Ovary (tissue), 9 donors: Measurements from ENCODE around the gene JSRP1. TPM values are rescaled to one million over a fixed set of nuclear protein-coding genes. Genes with fewer than 3 reads are reported as not detected.
A peak's percentile ranks its signal among the peaks of the same experiment; 100 is the strongest.

Experiments used
- DNase-seq, 5 donors: peaks; one replicate each; pipeline ENCODE4 v3.0.0-alpha.2; 2019 to 2020
- H3K27ac ChIP-seq, 2 donors: fragments of 200-600 bp; one replicate each; pipeline versions ENCODE4 v1.5.1 to v1.8.0; 2019 to 2022
- H3K27me3 ChIP-seq: fragments of 200-600 bp; one replicate; pipeline ENCODE4 v1.8.0; 2022
- H3K36me3 ChIP-seq: fragments of 200-600 bp; sonication (generic); one replicate; pipeline ENCODE4 v1.5.1; 2019
- H3K4me1 ChIP-seq: one replicate; pipeline ENCODE4 v1.8.1; 2013; ENCODE audit warnings: mild to moderate bottlenecking, moderate library complexity; ENCODE audit not compliant: insufficient read depth
- H3K4me3 ChIP-seq: fragments of 200-600 bp; sonication (generic); one replicate; pipeline ENCODE4 v1.5.1; 2017
- H3K9me3 ChIP-seq, 2 donors: fragments of 200-600 bp in 1 of 2; sonication (generic) in 1 of 2; one replicate each; pipeline versions ENCODE4 v1.5.1 to v1.8.1; 2013 to 2019; ENCODE audit warnings: mild to moderate bottlenecking in 1 of 2, moderate library complexity in 1 of 2
- EP300 ChIP-seq: sonication (generic); formaldehyde crosslinking; IDR thresholded peaks from one replicate; pipeline ENCODE4 v1.6.1; 2017; ENCODE audit warnings: antibody characterized with exemption
- POLR2A ChIP-seq: fragments of 450-650 bp; IDR thresholded peaks from one replicate; pipeline ENCODE4 v1.6.1; 2017; ENCODE audit warnings: antibody characterized with exemption, mild to moderate bottlenecking, moderate library complexity
- WGBS, 3 donors: extraction: QIAGEN DNeasy Blood & Tissue Kit in 1 of 3; methylation state at CpG; one replicate each; pipeline versions ENCODE4 v1.1.5 to v1.1.7; 2013 to 2017; 5-methylcytosine and 5-hydroxymethylcytosine counted together
- intact Hi-C, 4 donors: fragments of 100-400 bp; cut with DNase I; formaldehyde crosslinking; loops; one replicate each; pipeline versions ENCODE4 v1.11.0 to v1.15.1; 2022 to 2023
- polyA plus RNA-seq, 2 donors: library from polyadenylated mRNA; stranded (reverse); fragments of 200-250 nt in 1 of 2; fragments of 350-450 nt in 1 of 2; fragmentation: Illumina TruSeq in 1 of 2; extraction: RNeasy Lipid Tissue Mini Kit (QIAGEN cat#74804) in 1 of 2; gene quantifications; one replicate each; pipeline ENCODE4 v1.2.3, GENCODE V29; 2013 to 2014
- total RNA-seq, 7 donors: library from RNA; depleted of rRNA in 2 of 7; stranded (reverse); fragments of >200 nt in 2 of 7; fragmentation: NEBNext Ultra II Directional in 3 of 7; extraction: Animal tissue kit (Norgen Biotek cat#: 25700) in 3 of 7; gene quantifications; one replicate each; pipeline versions ENCODE4 v1.1.0 to v1.2.4, GENCODE V29; 2016 to 2023
- TF ChIP-seq, protein P1 (sequence below), 3 donors: fragments of 450-650 bp in 2 of 3; fragments of 200-600 bp in 1 of 3; IDR thresholded peaks; one replicate each; pipeline versions ENCODE4 v1.5.1 to v1.8.0; 2016 to 2022; ENCODE audit warnings: antibody characterized with exemption in 3 of 3, mild to moderate bottlenecking in 1 of 3
- donor health status: DM: no; HTN: no; CAD: no; lungs with moderate emphysema.
- donor health status: DM: no; HTN: no; CAD: no.
- donor health status: Bipolar disorder and iron deficiency.
- donor health status: DM: yes; HTN: yes; CAD: no.
- donor health status: DM: no; HTN: no; CAD: no.
- donor health status: DM: yes; HTN: yes; CAD: no.

Gene JSRP1
- total and polyA plus RNA-seq, 9 donors: 0.30 to 0.92 (median 0.35) TPM; not detected in 4

DNA sequence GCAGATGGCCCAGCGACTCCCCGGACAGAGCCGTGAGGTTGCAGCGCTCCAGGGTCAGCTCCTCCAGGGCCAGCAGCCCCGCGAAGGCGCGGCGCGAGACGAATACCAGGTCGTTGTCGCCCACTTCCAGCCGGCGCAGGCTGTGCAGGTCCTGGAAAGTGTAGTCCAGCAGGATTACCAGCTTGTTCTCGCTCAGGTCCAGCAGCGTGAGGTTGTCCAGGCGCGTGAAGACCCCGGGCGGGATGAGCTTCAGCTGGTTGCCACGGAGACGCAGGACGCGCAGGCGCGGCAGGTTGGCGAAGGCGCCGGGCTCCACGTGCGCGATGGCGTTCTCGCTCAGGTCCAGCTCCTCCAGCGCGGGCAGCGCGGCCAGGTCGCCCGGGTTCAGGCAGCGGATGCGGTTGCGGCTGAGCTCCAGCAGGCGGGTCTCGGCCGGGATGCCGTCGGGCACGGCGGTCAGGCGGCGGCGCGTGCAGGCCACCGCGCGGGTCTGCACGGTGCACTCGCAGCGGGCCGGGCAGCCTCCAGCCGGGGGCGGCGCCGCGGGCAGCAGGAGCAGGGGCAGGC is 35.1 kb upstream of the JSRP1 start:
- TF ChIP-seq, protein P1, sequence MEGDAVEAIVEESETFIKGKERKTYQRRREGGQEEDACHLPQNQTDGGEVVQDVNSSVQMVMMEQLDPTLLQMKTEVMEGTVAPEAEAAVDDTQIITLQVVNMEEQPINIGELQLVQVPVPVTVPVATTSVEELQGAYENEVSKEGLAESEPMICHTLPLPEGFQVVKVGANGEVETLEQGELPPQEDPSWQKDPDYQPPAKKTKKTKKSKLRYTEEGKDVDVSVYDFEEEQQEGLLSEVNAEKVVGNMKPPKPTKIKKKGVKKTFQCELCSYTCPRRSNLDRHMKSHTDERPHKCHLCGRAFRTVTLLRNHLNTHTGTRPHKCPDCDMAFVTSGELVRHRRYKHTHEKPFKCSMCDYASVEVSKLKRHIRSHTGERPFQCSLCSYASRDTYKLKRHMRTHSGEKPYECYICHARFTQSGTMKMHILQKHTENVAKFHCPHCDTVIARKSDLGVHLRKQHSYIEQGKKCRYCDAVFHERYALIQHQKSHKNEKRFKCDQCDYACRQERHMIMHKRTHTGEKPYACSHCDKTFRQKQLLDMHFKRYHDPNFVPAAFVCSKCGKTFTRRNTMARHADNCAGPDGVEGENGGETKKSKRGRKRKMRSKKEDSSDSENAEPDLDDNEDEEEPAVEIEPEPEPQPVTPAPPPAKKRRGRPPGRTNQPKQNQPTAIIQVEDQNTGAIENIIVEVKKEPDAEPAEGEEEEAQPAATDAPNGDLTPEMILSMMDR (IDR thresholded peaks at IDR 0.05): no peak
- TF ChIP-seq EP300 (no peak), POLR2A (no peak)
- Histone ChIP-seq H3K4me1 (peaks cover 12% of the 10 kb centered on the region), H3K36me3 (no peaks in the 10 kb centered on the region), H3K27ac (no peak overlapping the region), H3K9me3 (no peaks in the 10 kb centered on the region), H3K4me3 (no peak overlapping the region), H3K27me3 (peaks cover 11% of the 10 kb centered on the region)
- intact Hi-C loops: no loop called here
- DNase-seq: no peak
- 0 to 5% (median 3%) methylated on average over 40 to 67 of the region's 67 CpGs for WGBS, 3 donors

DNA sequence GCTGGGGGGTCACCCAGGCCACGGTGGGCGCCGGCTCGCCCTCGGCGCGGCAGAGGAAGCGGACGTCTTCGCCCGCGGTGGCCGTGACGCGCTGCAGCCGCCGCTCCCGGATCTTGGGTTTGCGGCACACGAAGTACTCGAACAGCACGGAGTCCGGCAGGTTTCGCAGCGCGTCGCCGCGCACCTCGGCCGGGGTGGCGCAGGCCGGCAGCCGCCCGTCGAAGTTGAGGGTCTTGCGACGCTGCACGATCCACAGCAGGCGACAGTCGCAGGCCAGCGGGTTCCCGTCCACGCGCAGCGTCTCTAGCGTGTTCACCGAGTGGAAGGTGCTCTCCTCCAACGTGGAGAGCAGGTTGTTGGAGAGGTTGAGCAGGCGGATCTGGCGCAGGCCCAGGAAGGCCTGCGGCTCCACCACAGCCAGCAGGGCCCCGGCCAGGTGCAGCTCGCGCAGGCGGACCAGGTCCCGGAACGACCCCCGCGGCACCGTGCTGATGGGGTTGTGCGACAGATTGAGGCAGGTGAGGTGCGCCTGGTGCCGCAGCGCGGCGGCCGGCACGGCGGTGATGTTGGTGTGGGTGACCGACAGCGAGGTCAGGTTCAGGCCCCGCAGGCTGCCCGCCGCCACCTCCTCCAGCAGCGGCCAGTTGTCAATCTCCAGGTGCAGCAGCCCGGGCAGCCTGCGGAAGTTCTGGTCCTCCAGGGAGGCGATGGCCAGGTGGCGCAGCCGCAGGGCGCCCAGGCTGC is 34.4 kb upstream of the JSRP1 start:
- 3 to 4% (median 3%) methylated on average over 42 to 82 of the region's 82 CpGs for WGBS, 3 donors
- no peak overlapping the region for H3K27ac ChIP-seq

DNA sequence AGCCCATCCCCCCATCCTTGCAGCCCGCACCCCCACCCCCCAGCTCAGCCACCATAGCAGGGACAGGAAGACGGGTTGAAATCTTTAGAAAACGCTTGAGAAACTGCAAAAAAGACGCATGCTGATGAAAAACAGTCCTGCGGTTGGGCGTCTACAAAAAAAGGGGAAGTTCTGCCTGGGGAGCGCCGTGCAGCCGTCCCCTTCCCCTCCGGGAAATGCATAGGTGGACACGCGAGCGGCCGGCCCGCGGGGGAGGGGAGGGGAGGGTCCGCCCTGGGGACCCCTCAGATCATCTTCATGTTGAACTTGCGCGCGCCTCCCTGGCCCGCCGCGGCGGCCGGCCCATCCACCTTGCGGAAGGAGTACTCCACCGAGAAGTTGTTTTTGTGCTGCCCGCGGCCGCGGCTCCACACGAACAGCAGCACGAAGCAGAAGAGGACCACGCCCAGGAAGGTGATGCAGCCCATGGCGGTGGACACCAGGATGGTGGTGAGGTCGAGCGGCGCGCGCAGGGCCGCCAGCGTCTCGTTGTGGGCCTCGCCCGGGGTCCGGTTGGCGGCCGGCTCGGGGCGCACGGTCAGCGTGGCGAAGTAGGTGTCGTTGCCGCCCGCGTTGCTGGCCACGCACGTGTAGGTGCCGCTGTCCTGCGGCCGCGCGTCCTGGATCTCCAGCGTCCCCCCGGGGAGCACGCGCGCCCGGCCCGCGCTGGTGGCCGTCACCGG is 33.7 kb upstream of the JSRP1 start:
- Histone ChIP-seq H3K36me3 (no peaks in the 10 kb centered on the region), H3K9me3 (no peaks in the 10 kb centered on the region), H3K27me3 (peaks cover 11% of the 10 kb centered on the region), H3K4me3 (peak overlapping the region; percentile 1), H3K4me1 (peaks cover 12% of the 10 kb centered on the region), H3K27ac (no peak overlapping the region)
- intact Hi-C loops: no loop called here
- TF ChIP-seq EP300 (no peak), POLR2A (no peak)
- TF ChIP-seq, protein P1 (IDR thresholded peaks at IDR 0.05): no peak
- WGBS, 3 donors: 1 to 3% (median 2%) methylated on average over 40 to 69 of the region's 74 CpGs
- DNase-seq: no peak

More for the DNA sequence above, 34.4 kb upstream of the JSRP1 start:
- Histone ChIP-seq H3K4me1 (peaks cover 12% of the 10 kb centered on the region), H3K9me3 (no peaks in the 10 kb centered on the region), H3K36me3 (no peaks in the 10 kb centered on the region), H3K4me3 (peak overlapping the region; percentile 1), H3K27me3 (peaks cover 11% of the 10 kb centered on the region)
- intact Hi-C loops: no loop called here
- TF ChIP-seq POLR2A (no peak), EP300 (no peak)
- TF ChIP-seq, protein P1 (IDR thresholded peaks at IDR 0.05): no peak
- no peak for DNase-seq

DNA sequence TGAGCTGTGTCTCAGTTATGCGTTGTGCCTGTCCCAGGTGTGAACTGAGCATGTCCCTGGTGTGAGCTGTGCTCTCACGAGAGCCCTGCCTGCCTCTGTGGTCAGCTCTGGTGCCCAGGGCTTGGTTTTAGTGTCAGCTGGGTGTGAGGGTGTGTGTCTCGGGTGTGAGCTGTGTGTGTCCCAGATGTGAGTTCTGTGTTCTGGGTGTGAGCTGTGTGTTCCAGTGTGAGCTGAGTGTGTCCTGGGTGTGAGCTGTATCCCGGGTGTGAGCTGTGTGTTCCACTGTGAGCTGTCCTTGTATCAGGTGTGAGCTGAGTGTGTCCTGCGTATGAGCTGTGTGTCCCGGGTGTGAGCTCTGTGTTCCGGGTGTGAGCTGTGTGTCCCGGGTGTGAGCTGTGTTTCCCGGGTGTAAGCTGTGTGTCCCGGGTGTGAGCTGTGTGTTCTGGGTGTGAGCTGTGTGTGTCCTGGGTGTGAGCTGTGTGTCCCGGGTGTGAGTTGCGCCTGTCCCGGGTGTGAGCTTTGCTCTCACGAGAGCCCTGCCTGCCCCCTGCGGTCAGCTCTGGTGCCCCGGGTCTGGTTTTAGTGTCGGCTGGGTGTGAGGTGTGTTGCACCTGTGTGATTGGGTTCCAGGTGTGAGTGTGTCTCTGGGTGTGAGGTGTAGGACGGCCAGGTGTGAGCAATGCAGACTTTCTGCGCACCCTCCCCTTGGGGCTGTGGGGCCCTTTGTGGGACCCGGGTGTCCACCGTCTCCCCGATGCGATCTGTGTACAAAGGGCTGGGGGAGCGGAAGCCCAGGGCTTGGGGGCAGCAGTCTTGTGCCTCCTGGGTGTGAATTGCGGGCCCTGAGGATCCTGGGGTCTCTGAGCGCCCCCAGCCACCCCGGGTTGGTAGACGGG is 32.8 kb upstream of the JSRP1 start:
- H3K27ac ChIP-seq: no peak overlapping the region
- WGBS, 3 donors: 55 to 62% (median 58%) methylated on average over 28 of the region's 28 CpGs
- H3K9me3 ChIP-seq: no peaks in the 10 kb centered on the region
- DNase-seq: no peak
- H3K4me1 ChIP-seq: peaks cover 11% of the 10 kb centered on the region
- H3K27me3 ChIP-seq: peaks cover 11% of the 10 kb centered on the region
- no peak overlapping the region for H3K4me3 ChIP-seq
- intact Hi-C loops: no loop called here
- H3K36me3 ChIP-seq: no peaks in the 10 kb centered on the region
- no peak for TF ChIP-seq EP300
- TF ChIP-seq, protein P1 (IDR thresholded peaks at IDR 0.05): no peak
- TF ChIP-seq POLR2A: no peak
